Liver (tissue), 9 donors: Measurements from ENCODE around the gene RAB12. TPM values are rescaled to one million over a fixed set of nuclear protein-coding genes. Genes with fewer than 3 reads are reported as not detected.

Experiments used
- DNase-seq: peaks from one replicate; pipeline ENCODE4 v3.0.0-alpha.2; 2017; ENCODE audit warnings: low spot score
- H3K27ac ChIP-seq, 2 donors: one replicate each; pipeline ENCODE4 v1.7.0; 2013; ENCODE audit warnings: inconsistent platforms in 2 of 2, low read length in 2 of 2, control low read depth in 1 of 2, low read depth in 1 of 2, mild to moderate bottlenecking in 1 of 2
- H3K27me3 ChIP-seq, 4 donors: one replicate each; pipeline versions ENCODE4 v1.6.1 to v1.7.0; 2013; ENCODE audit warnings: low read length in 3 of 4, inconsistent platforms in 1 of 4, mild to moderate bottlenecking in 1 of 4, moderate library complexity in 1 of 4; ENCODE audit not compliant: control insufficient read depth in 4 of 4, insufficient read depth in 4 of 4
- H3K36me3 ChIP-seq, 4 donors: one replicate each; pipeline versions ENCODE4 v1.6.1 to v1.7.0; 2013; ENCODE audit warnings: low read length in 3 of 4, mild to moderate bottlenecking in 3 of 4, low read depth in 1 of 4, moderate library complexity in 1 of 4; ENCODE audit not compliant: control insufficient read depth in 4 of 4, insufficient read depth in 3 of 4
- H3K4me1 ChIP-seq, 4 donors: one replicate each; pipeline versions ENCODE4 v1.6.1 to v1.7.0; 2013; ENCODE audit warnings: low read length in 3 of 4, mild to moderate bottlenecking in 3 of 4, moderate library complexity in 1 of 4; ENCODE audit not compliant: control insufficient read depth in 4 of 4, insufficient read depth in 4 of 4
- H3K4me3 ChIP-seq, 3 donors: one replicate each; pipeline versions ENCODE4 v1.6.1 to v1.7.0; 2013; ENCODE audit warnings: low read length in 3 of 3, control low read depth in 1 of 3, low read depth in 1 of 3, mild to moderate bottlenecking in 1 of 3
- H3K9ac ChIP-seq, 2 donors: one replicate each; pipeline ENCODE4 v1.7.0; 2013; ENCODE audit warnings: low read length in 2 of 2, mild to moderate bottlenecking in 2 of 2, moderate library complexity in 2 of 2, control low read depth in 1 of 2, low read depth in 1 of 2
- H3K9me3 ChIP-seq, 4 donors: one replicate each; pipeline versions ENCODE4 v1.6.1 to v1.7.0; 2013; ENCODE audit warnings: low read length in 3 of 4; ENCODE audit not compliant: control insufficient read depth in 4 of 4
- ATF3 ChIP-seq: IDR thresholded peaks from 2 replicates; pipeline ENCODE4 v1.6.1; 2016; ENCODE audit warnings: antibody characterized with exemption
- EGR1 ChIP-seq, 2 donors: IDR thresholded peaks; 2 replicates each; pipeline ENCODE4 v1.6.1; 2016 to 2018; ENCODE audit warnings: antibody characterized with exemption in 2 of 2, low read depth in 2 of 2
- FOXA1 ChIP-seq: IDR thresholded peaks from 2 replicates; pipeline ENCODE4 v1.6.1; 2016; ENCODE audit warnings: antibody characterized with exemption
- FOXA2 ChIP-seq: IDR thresholded peaks from 2 replicates; pipeline ENCODE4 v1.6.1; 2016; ENCODE audit warnings: antibody characterized with exemption
- GABPA ChIP-seq, 2 donors: IDR thresholded peaks in 1 of 2; conservative IDR thresholded peaks in 1 of 2; 2 replicates each; pipeline ENCODE4 v1.6.1; 2016; ENCODE audit warnings: antibody characterized with exemption in 2 of 2, mild to moderate bottlenecking in 1 of 2, moderate library complexity in 1 of 2
- HNF4A ChIP-seq, 2 donors: conservative IDR thresholded peaks; 2 replicates each; pipeline ENCODE4 v1.6.1; 2016; ENCODE audit warnings: antibody characterized with exemption in 2 of 2, mild to moderate bottlenecking in 2 of 2
- HNF4G ChIP-seq: IDR thresholded peaks from 2 replicates; pipeline ENCODE4 v1.6.1; 2016; ENCODE audit warnings: antibody characterized with exemption
- JUND ChIP-seq, 2 donors: IDR thresholded peaks; 2 replicates each; pipeline ENCODE4 v1.6.1; 2016; ENCODE audit warnings: antibody characterized with exemption in 2 of 2
- MAX ChIP-seq: IDR thresholded peaks from 2 replicates; pipeline ENCODE4 v1.6.1; 2016; ENCODE audit warnings: antibody characterized with exemption
- NR2F2 ChIP-seq: IDR thresholded peaks from 2 replicates; pipeline ENCODE4 v1.6.1; 2016; ENCODE audit warnings: antibody characterized with exemption
- RAD21 ChIP-seq, 2 donors: IDR thresholded peaks; 2 replicates each; pipeline ENCODE4 v1.6.1; 2016; ENCODE audit warnings: antibody characterized with exemption in 2 of 2, mild to moderate bottlenecking in 2 of 2
- REST ChIP-seq: IDR thresholded peaks from 2 replicates; pipeline ENCODE4 v1.6.1; 2016; ENCODE audit warnings: antibody characterized with exemption, mild to moderate bottlenecking
- RXRA ChIP-seq, 2 donors: IDR thresholded peaks; 2 replicates each; pipeline ENCODE4 v1.6.1; 2017 to 2018; ENCODE audit warnings: antibody characterized with exemption in 2 of 2, mild to moderate bottlenecking in 1 of 2
- SP1 ChIP-seq: IDR thresholded peaks from 2 replicates; pipeline ENCODE4 v1.6.1; 2018; ENCODE audit warnings: antibody characterized with exemption, mild to moderate bottlenecking
- TAF1 ChIP-seq: conservative IDR thresholded peaks from 2 replicates; pipeline ENCODE4 v1.6.1; 2016; ENCODE audit warnings: antibody characterized with exemption, mild to moderate bottlenecking
- YY1 ChIP-seq: IDR thresholded peaks from 2 replicates; pipeline ENCODE4 v1.6.1; 2016; ENCODE audit warnings: antibody characterized with exemption, mild to moderate bottlenecking
- ZBTB33 ChIP-seq: IDR thresholded peaks from 2 replicates; pipeline ENCODE4 v1.6.1; 2016; ENCODE audit warnings: antibody characterized with exemption
- WGBS: extraction: QIAGEN DNeasy Blood & Tissue Kit; methylation state at CpG from one replicate; pipeline ENCODE4 v1.1.7; 2013; 5-methylcytosine and 5-hydroxymethylcytosine counted together
- polyA plus RNA-seq, 2 donors: library from polyadenylated mRNA; stranded (reverse) in 1 of 2; unstranded in 1 of 2; fragments of 200-250 nt in 1 of 2; fragments of >200 nt in 1 of 2; fragmentation: Nextera tagmentation in 1 of 2; extraction: Ambion mirVana in 1 of 2; gene quantifications; one replicate each; pipeline versions ENCODE4 v1.2.1 to v1.2.3, GENCODE V29; 2013 to 2015
- total RNA-seq, 2 donors: library from RNA; depleted of rRNA; stranded (reverse); fragments of >200 nt; gene quantifications; one replicate each; pipeline ENCODE4 v1.2.3, GENCODE V29; 2014
- TF ChIP-seq, protein P1 (sequence below): fragments of 150-350 bp; IDR thresholded peaks from 2 replicates; pipeline ENCODE4 v1.5.1; 2017; ENCODE audit warnings: improper control_type of control experiment, low read depth, low read length; ENCODE audit not compliant: missing input control
- donor health status: healthy.
- donor health status: healthy.
- donor health status: healthy.
- donor health status: healthy.
- donor health status: healthy.

Gene RAB12
- total and polyA plus RNA-seq, 4 donors: 5.0 to 25.9 (median 14.9) TPM

GRCh38 chr18:8601277-8602032, 7.8 kb upstream of the RAB12 start:
- 79% methylated on average over 6 of the region's 6 CpGs for WGBS
- H3K4me1 ChIP-seq: no peaks in the 10 kb centered on the region
- no peaks in the 10 kb centered on the region for H3K9me3 ChIP-seq
- H3K9ac ChIP-seq: no peak overlapping the region
- TF ChIP-seq JUND (IDR thresholded peaks at IDR 0.05): no peak
- TF ChIP-seq TAF1: no peak
- no peak for TF ChIP-seq ZBTB33
- TF ChIP-seq RXRA (IDR thresholded peaks at IDR 0.05): no peak
- TF ChIP-seq FOXA1: no peak
- H3K27ac ChIP-seq: no peak overlapping the region
- DNase-seq: no peak
- no peak overlapping the region for H3K4me3 ChIP-seq
- no peaks in the 10 kb centered on the region for H3K36me3 ChIP-seq
- no peaks in the 10 kb centered on the region for H3K27me3 ChIP-seq

- Histone ChIP-seq H3K36me3 (no peaks in the 10 kb centered on the region), H3K4me3 (no peak overlapping the region), H3K27me3 (no peaks in the 10 kb centered on the region), H3K27ac (no peak overlapping the region), H3K9me3 (no peaks in the 10 kb centered on the region), H3K9ac (no peak overlapping the region), H3K4me1 (no peaks in the 10 kb centered on the region)
- DNase-seq: peak; percentile 39
- WGBS: 86% methylated on average over 4 of the region's 4 CpGs
- TF ChIP-seq ATF3 (no peak), NR2F2 (no peak), HNF4A (conservative IDR thresholded peaks at IDR 0.05) (no peak)
- TF ChIP-seq, protein P1, sequence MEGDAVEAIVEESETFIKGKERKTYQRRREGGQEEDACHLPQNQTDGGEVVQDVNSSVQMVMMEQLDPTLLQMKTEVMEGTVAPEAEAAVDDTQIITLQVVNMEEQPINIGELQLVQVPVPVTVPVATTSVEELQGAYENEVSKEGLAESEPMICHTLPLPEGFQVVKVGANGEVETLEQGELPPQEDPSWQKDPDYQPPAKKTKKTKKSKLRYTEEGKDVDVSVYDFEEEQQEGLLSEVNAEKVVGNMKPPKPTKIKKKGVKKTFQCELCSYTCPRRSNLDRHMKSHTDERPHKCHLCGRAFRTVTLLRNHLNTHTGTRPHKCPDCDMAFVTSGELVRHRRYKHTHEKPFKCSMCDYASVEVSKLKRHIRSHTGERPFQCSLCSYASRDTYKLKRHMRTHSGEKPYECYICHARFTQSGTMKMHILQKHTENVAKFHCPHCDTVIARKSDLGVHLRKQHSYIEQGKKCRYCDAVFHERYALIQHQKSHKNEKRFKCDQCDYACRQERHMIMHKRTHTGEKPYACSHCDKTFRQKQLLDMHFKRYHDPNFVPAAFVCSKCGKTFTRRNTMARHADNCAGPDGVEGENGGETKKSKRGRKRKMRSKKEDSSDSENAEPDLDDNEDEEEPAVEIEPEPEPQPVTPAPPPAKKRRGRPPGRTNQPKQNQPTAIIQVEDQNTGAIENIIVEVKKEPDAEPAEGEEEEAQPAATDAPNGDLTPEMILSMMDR: no peak
Measured at GRCh38 chr18:8602040-8602439, 7.2 kb upstream of the RAB12 start.

DNA sequence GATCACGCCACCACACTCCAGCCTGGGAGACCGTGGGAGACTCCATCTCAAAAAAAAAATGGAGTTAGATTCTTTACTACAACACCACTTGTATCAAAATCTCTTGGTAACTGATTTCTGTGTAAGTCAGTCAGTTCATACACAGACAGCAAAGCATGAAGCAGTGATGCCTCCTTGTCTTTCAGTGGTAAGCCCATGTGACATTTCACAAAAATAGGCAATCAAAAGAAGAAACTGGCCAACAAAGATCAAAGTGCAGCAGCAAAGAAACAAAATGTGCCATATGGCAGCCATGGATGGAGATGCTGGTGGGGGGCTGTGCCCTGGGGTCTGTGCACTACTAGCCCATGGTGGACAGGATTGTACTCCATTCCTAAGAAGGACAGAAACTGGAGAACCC, 6.7 kb upstream of the RAB12 start:
- Histone ChIP-seq H3K27ac (no peak overlapping the region), H3K36me3 (no peaks in the 10 kb centered on the region), H3K9me3 (no peaks in the 10 kb centered on the region), H3K9ac (no peak overlapping the region), H3K4me1 (no peaks in the 10 kb centered on the region), H3K4me3 (no peak overlapping the region), H3K27me3 (no peaks in the 10 kb centered on the region)
- WGBS: 91% methylated on average over 2 of the region's 2 CpGs
- DNase-seq: no peak
- no peak for TF ChIP-seq RXRA (IDR thresholded peaks at IDR 0.05)
- no peak for TF ChIP-seq EGR1 (IDR thresholded peaks at IDR 0.05; ENCODE audit: low read depth in 2 of 2)
- no peak for TF ChIP-seq REST
- TF ChIP-seq MAX: no peak
- no peak for TF ChIP-seq GABPA (IDR thresholded peaks at IDR 0.05 in 1 of 2, conservative IDR thresholded peaks at IDR 0.05 in 1 of 2)
- no peak for TF ChIP-seq HNF4A (conservative IDR thresholded peaks at IDR 0.05)
- TF ChIP-seq RAD21 (IDR thresholded peaks at IDR 0.05): no peak
- no peak for TF ChIP-seq TAF1
- no peak for TF ChIP-seq SP1
- TF ChIP-seq, protein P1: no peak
- TF ChIP-seq HNF4G: no peak
- TF ChIP-seq FOXA2: no peak
- no peak for TF ChIP-seq YY1
